HepG2 (cell line): Measurements from ENCODE around the gene ADAT3. TPM values are rescaled to one million over a fixed set of nuclear protein-coding genes. Genes with fewer than 3 reads are reported as not detected.

Source experiments
- EHMT2 ChIP-seq: fragments of 200-600 bp; sonication (generic); IDR thresholded peaks from 2 replicates; pipeline ENCODE4 v1.7.0; 2017; ENCODE audit warnings: antibody characterized with exemption, low read depth, low read length, borderline replicate concordance
- HOXA3 ChIP-seq: sonication (generic); formaldehyde crosslinking; IDR thresholded peaks from 2 replicates; pipeline ENCODE4 v1.5.0; 2020; ENCODE audit warnings: missing genetic modification reagents
- JDP2 ChIP-seq: sonication (generic); formaldehyde crosslinking; IDR thresholded peaks from 2 replicates; pipeline ENCODE4 v1.8.1; 2022; ENCODE audit warnings: missing genetic modification reagents, borderline replicate concordance
- NFYB ChIP-seq: sonication (generic); formaldehyde crosslinking; IDR thresholded peaks from 2 replicates; pipeline ENCODE4 v1.4.0; 2020; ENCODE audit warnings: missing genetic modification reagents
- PPARG ChIP-seq: conservative IDR thresholded peaks from 2 replicates; pipeline ENCODE4 v1.6.1; 2016; ENCODE audit warnings: missing biosample characterization, missing genetic modification reagents
- SNAPC2 ChIP-seq: sonication (generic); formaldehyde crosslinking; IDR thresholded peaks from 2 replicates; pipeline ENCODE4 v1.8.1; 2022; ENCODE audit warnings: mild to moderate bottlenecking, missing genetic modification reagents
- SSRP1 ChIP-seq: IDR thresholded peaks from 2 replicates; pipeline ENCODE4 v1.6.1; 2016; ENCODE audit warnings: control low read depth
- THRA ChIP-seq: sonication (generic); formaldehyde crosslinking; IDR thresholded peaks from 2 replicates; pipeline ENCODE4 v1.4.0; 2020; ENCODE audit warnings: missing genetic modification reagents, borderline replicate concordance
- ZBTB40 ChIP-seq, 2 experiments: fragments of 450-650 bp in 1 of 2; sonication (generic) in 1 of 2; formaldehyde crosslinking in 1 of 2; IDR thresholded peaks; 2 replicates each; pipeline versions ENCODE4 v1.6.1 to v1.8.0; 2016 to 2022; ENCODE audit warnings: antibody characterized with exemption in 1 of 2, mild to moderate bottlenecking in 1 of 2, missing genetic modification reagents in 1 of 2
- ZHX1 ChIP-seq: sonication (generic); formaldehyde crosslinking; IDR thresholded peaks from 2 replicates; pipeline ENCODE4 v1.8.1; 2022; ENCODE audit warnings: low read depth, mild to moderate bottlenecking, missing genetic modification reagents
- ZNF335 ChIP-seq: sonication (generic); formaldehyde crosslinking; IDR thresholded peaks from 2 replicates; pipeline ENCODE4 v1.4.0; 2020; ENCODE audit warnings: missing genetic modification reagents
- polyA plus RNA-seq, 8 experiments: library from polyadenylated mRNA; depleted of rRNA in 3 of 8; stranded (reverse) in 7 of 8; unstranded in 1 of 8; fragments of >200 nt; fragmentation: Illumina TruSeq in 4 of 8; extraction: Trizol in 4 of 8; gene quantifications; 2 replicates each; pipeline versions ENCODE4 v1.2.1 to v1.2.3, GENCODE V29; 2011 to 2016; ENCODE audit warnings: low read depth in 4 of 8, missing spikeins in 1 of 8, mixed read lengths in 1 of 8; ENCODE audit not compliant: insufficient read depth in 1 of 8
- total RNA-seq, 5 experiments: library from RNA; depleted of rRNA; stranded (reverse); fragments of >200 nt; fragmentation: Illumina TruSeq; extraction: Trizol; gene quantifications; 2 replicates each; pipeline ENCODE4 v1.2.3, GENCODE V29; 2016; ENCODE audit warnings: low read depth in 1 of 5

Gene ADAT3
- total and polyA plus RNA-seq, 2 of the 13 experiments (the other 11 are each of a cell fraction or from before 2014, with no cell fraction given), result 0.95 to 3.5 TPM

GRCh38 chr19:1863638-1864479 lies 41.3 kb upstream of the ADAT3 start (continued):
- no peak for TF ChIP-seq ZBTB40 (IDR thresholded peaks at IDR 0.05)
- TF ChIP-seq ZBTB40 (CRISPR knock-in tag; IDR thresholded peaks at IDR 0.05), result no peak
- no peak for TF ChIP-seq ZNF335 (CRISPR knock-in tag)
- TF ChIP-seq EHMT2, result no peak
- peak; percentile 57; the same call in 1 of the 2 replicates for TF ChIP-seq HOXA3 (CRISPR knock-in tag)
- TF ChIP-seq JDP2 (CRISPR knock-in tag), result no peak
- peak; percentile 62; the same call in 1 of the 2 replicates for TF ChIP-seq THRA (CRISPR knock-in tag)
- TF ChIP-seq ZHX1, result no peak
- TF ChIP-seq PPARG (CRISPR knock-in tag), result no peak
- no peak for TF ChIP-seq SSRP1 (CRISPR knock-in tag)
- no peak for TF ChIP-seq SNAPC2
- TF ChIP-seq NFYB (CRISPR knock-in tag), result no peak
